ENCODE results near the gene MACF1.

DNA sequence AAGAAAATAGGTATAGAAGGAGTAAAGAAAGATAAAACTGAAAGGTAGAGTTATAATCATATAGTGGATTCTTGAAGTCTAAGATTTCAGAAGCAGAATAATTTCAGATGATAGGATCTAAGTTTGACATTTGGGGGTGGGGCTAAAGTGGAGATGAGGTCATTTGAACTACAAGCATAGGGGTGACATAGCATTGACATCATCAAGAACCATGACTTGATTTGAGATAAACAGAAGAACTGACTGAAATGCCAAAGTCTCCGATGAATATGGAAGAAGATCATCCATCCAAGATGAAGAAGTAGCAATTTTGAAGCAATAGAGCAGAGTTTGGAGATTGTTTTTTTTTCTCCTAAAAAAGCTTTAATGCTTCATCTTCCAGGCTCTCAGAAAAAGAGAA, 122.3 kb downstream of the MACF1 start:
- TF ChIP-seq, protein P1, sequence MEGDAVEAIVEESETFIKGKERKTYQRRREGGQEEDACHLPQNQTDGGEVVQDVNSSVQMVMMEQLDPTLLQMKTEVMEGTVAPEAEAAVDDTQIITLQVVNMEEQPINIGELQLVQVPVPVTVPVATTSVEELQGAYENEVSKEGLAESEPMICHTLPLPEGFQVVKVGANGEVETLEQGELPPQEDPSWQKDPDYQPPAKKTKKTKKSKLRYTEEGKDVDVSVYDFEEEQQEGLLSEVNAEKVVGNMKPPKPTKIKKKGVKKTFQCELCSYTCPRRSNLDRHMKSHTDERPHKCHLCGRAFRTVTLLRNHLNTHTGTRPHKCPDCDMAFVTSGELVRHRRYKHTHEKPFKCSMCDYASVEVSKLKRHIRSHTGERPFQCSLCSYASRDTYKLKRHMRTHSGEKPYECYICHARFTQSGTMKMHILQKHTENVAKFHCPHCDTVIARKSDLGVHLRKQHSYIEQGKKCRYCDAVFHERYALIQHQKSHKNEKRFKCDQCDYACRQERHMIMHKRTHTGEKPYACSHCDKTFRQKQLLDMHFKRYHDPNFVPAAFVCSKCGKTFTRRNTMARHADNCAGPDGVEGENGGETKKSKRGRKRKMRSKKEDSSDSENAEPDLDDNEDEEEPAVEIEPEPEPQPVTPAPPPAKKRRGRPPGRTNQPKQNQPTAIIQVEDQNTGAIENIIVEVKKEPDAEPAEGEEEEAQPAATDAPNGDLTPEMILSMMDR (IDR thresholded peaks at IDR 0.05) = no peak
- TF ChIP-seq EP300 (IDR thresholded peaks at IDR 0.05) = no peak
